Measurements from ENCODE around the gene PKDREJ. TPM values are rescaled to one million over a fixed set of nuclear protein-coding genes. Genes with fewer than 3 reads are reported as not detected.

PKDREJ gene
- total RNA-seq, 1 donor from 2014 or later: 0.04 TPM

GRCh38 chr22:46240073-46240472 lies 23.1 kb downstream of the PKDREJ start:
- Mint-ChIP-seq H3K27ac (no peak overlapping the region), H3K9me3 (no peaks in the 10 kb centered on the region), H3K4me1 (no peaks in the 10 kb centered on the region), H3K36me3 (peaks cover 9% of the 10 kb centered on the region), H3K4me3 (no peak overlapping the region), H3K27me3 (ENCODE audit: low read depth) (no peaks in the 10 kb centered on the region)
- TF ChIP-seq, protein P1, sequence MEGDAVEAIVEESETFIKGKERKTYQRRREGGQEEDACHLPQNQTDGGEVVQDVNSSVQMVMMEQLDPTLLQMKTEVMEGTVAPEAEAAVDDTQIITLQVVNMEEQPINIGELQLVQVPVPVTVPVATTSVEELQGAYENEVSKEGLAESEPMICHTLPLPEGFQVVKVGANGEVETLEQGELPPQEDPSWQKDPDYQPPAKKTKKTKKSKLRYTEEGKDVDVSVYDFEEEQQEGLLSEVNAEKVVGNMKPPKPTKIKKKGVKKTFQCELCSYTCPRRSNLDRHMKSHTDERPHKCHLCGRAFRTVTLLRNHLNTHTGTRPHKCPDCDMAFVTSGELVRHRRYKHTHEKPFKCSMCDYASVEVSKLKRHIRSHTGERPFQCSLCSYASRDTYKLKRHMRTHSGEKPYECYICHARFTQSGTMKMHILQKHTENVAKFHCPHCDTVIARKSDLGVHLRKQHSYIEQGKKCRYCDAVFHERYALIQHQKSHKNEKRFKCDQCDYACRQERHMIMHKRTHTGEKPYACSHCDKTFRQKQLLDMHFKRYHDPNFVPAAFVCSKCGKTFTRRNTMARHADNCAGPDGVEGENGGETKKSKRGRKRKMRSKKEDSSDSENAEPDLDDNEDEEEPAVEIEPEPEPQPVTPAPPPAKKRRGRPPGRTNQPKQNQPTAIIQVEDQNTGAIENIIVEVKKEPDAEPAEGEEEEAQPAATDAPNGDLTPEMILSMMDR (IDR thresholded peaks at IDR 0.05; ENCODE audit: unreplicated experiment): no peak
- DNase-seq (ENCODE audit: low spot score in 2 of 2, unreplicated experiment in 2 of 2): no peak

GRCh38 chr22:46239261-46240048 lies 23.7 kb downstream of the PKDREJ start:
- TF ChIP-seq, protein P1 (IDR thresholded peaks at IDR 0.05; ENCODE audit: unreplicated experiment): no peak
- DNase-seq (ENCODE audit: low spot score in 2 of 2, unreplicated experiment in 2 of 2): no peak
- H3K27ac Mint-ChIP-seq: no peak overlapping the region
- no peaks in the 10 kb centered on the region for H3K27me3 Mint-ChIP-seq (ENCODE audit: low read depth)
- H3K9me3 Mint-ChIP-seq: no peaks in the 10 kb centered on the region
- H3K36me3 Mint-ChIP-seq: peaks cover 10% of the 10 kb centered on the region
- no peak overlapping the region for H3K4me3 Mint-ChIP-seq
- no peaks in the 10 kb centered on the region for H3K4me1 Mint-ChIP-seq

DNA sequence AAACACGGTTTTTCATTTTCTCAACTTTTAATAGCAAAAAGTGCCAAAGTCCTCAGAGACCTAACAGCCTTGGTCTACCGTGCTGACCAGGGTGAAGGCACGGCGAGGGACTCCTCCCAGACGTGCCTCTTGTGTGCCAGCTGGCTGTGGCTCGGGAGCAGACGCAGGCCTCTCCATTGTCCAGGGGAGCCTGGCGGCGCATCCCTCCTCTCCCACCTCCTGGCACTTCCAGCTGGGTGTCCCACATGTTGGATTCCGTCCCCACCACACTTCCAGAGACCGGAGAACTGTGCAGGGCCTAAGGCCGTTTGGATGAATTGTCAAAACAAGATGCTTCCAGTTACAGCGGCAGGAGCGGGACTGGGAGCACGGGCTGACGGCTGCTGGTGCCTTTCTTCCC lies 24.6 kb downstream of the PKDREJ start:
- Mint-ChIP-seq H3K27me3 (ENCODE audit: low read depth) (no peaks in the 10 kb centered on the region), H3K4me3 (no peak overlapping the region), H3K27ac (no peak overlapping the region), H3K36me3 (peaks cover 7% of the 10 kb centered on the region), H3K4me1 (no peaks in the 10 kb centered on the region), H3K9me3 (no peaks in the 10 kb centered on the region)
- TF ChIP-seq, protein P1 (IDR thresholded peaks at IDR 0.05; ENCODE audit: unreplicated experiment): no peak
- no peak for DNase-seq (ENCODE audit: low spot score in 2 of 2, unreplicated experiment in 2 of 2)

GRCh38 chr22:46237453-46238124 lies 25.6 kb downstream of the PKDREJ start:
- DNase-seq (ENCODE audit: low spot score in 2 of 2, unreplicated experiment in 2 of 2): no peak
- TF ChIP-seq, protein P1 (IDR thresholded peaks at IDR 0.05; ENCODE audit: unreplicated experiment): no peak
- peaks cover 7% of the 10 kb centered on the region for H3K36me3 Mint-ChIP-seq
- no peaks in the 10 kb centered on the region for H3K27me3 Mint-ChIP-seq (ENCODE audit: low read depth)
- no peaks in the 10 kb centered on the region for H3K9me3 Mint-ChIP-seq
- H3K27ac Mint-ChIP-seq: no peak overlapping the region
- no peak overlapping the region for H3K4me3 Mint-ChIP-seq
- H3K4me1 Mint-ChIP-seq: no peaks in the 10 kb centered on the region

DNA sequence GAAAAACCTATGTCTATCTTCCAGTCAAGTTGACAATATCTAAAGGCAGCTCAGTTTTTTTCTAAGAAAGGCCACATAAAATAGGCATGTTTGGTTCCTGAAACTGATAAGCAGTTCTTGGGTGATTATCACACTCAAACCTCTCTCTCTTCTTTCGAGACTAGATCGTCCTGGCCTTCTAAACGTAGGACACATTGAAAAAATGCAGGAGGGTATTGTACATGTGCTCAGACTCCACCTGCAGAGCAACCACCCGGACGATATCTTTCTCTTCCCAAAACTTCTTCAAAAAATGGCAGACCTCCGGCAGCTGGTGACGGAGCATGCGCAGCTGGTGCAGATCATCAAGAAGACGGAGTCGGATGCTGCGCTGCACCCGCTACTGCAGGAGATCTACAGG lies 28.2 kb downstream of the PKDREJ start:
- H3K36me3 Mint-ChIP-seq: peaks cover 9% of the 10 kb centered on the region
- H3K9me3 Mint-ChIP-seq: no peaks in the 10 kb centered on the region
- H3K4me1 Mint-ChIP-seq: no peaks in the 10 kb centered on the region
- H3K27me3 Mint-ChIP-seq (ENCODE audit: low read depth): no peaks in the 10 kb centered on the region
- no peak for DNase-seq (ENCODE audit: low spot score in 2 of 2, unreplicated experiment in 2 of 2)
- no peak overlapping the region for H3K4me3 Mint-ChIP-seq
- H3K27ac Mint-ChIP-seq: no peak overlapping the region
- TF ChIP-seq, protein P1 (IDR thresholded peaks at IDR 0.05; ENCODE audit: unreplicated experiment): no peak
